ENCODE data around the gene THEMIS. TPM values are rescaled to one million over a fixed set of nuclear protein-coding genes. Genes with fewer than 3 reads are reported as not detected.
"Not testable (repeated sequence)": the region's sequence is repeated elsewhere in the genome, so short reads cannot be mapped to it uniquely, and the experiment has no call there.

Gene THEMIS
- total RNA-seq, 1 experiment from 2014 or later, result 0.07 TPM

DNA sequence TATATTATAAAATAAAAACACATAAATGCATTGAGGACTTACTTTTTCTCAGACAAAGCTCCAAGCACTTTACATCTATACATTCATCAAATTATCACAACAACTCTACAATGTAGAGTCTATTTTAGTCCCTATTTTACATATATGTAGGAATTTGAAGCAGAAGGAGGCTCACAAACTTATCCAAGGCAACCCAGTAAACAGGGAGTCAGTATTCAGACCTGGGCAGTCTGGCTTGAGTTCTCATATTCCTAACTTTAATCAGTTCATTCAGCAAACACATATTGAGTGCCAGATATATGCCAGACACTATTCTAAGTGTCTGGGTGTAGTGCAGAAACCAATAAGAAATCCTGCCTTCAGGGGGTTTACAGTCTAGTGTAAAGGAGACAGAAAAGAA lies 194.6 kb downstream of the THEMIS start:
- no peak for DNase-seq (ENCODE audit: low read depth)
- in situ Hi-C loops (cut with HindIII; ENCODE audit: low pct_unique_long_range_greater_than_20kb, low sequenced_read_pairs), result no loop called here

GRCh38 chr6:127695108-127695507 lies 205.8 kb downstream of the THEMIS start:
- no peak for DNase-seq (ENCODE audit: low read depth)
- in situ Hi-C loops (cut with HindIII; ENCODE audit: low pct_unique_long_range_greater_than_20kb, low sequenced_read_pairs), result no loop called here

DNA sequence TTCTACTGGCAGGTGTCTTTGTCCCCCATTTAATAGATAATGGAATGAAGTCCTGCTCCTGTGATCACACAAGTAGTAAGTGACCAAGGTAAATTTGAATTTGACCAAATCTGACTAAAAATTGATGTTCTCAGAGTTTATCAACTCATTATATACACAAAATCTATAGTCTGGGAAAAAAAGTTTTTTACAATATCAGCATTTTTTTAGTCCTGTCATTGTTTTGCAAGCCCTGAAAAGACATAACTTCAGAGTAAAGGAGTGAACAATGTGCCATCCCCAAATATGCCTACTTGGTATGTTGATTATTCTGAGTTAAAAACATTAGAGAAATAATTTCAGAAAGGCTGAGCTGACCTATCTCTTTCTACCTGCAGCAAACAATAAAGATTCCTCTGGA lies 209.7 kb downstream of the THEMIS start:
- in situ Hi-C loops (cut with HindIII; ENCODE audit: low pct_unique_long_range_greater_than_20kb, low sequenced_read_pairs), result no loop called here

DNA sequence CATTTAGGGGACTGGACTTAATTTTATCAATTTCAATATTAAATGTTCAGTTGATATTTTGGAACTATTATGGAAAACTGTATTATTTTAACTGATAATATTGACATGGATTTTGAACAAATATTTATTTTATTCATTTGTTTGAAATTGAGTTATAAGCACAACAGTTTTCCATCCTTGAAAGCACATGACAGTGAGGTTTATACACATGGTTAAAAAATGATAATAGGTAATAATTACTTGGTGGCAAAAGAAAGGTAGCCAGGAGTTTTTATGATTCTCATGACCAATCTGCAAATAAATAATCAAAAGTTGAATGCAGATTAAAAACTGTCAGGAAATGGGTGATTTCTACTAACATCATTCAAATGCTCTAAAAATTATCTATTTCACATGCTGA lies 210.3 kb downstream of the THEMIS start:
- in situ Hi-C loops (cut with HindIII; ENCODE audit: low pct_unique_long_range_greater_than_20kb, low sequenced_read_pairs), result no loop called here
- DNase-seq (ENCODE audit: low read depth), result no peak

More for the DNA sequence above, 209.7 kb downstream of the THEMIS start:
- no peak for DNase-seq (ENCODE audit: low read depth)

DNA sequence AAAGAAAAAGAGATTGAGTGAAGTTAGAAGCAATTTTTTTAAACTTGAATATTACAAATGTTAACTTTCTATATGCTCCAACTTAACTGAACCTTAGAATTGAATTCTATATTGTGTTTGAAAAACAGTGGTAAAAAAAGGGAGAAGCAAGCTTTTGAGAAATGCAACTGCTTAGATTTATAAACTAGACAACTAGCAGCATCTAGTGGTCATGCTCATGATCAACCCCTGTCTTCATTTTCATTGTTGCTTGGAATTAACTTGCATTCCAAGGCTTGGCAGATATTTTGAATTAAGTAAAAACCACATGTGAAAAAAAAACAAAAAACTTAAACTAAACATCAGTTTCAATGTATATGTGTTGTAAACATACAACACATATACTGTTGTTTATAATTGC lies 210.8 kb downstream of the THEMIS start:
- peak; percentile 25 for DNase-seq (ENCODE audit: low read depth)
- in situ Hi-C loops (cut with HindIII; ENCODE audit: low pct_unique_long_range_greater_than_20kb, low sequenced_read_pairs), result no loop called here

GRCh38 chr6:127687490-127687889 lies 213.4 kb downstream of the THEMIS start:
- in situ Hi-C loops (cut with HindIII; ENCODE audit: low pct_unique_long_range_greater_than_20kb, low sequenced_read_pairs); DNase-seq (ENCODE audit: low read depth): not testable (repeated sequence)

DNA sequence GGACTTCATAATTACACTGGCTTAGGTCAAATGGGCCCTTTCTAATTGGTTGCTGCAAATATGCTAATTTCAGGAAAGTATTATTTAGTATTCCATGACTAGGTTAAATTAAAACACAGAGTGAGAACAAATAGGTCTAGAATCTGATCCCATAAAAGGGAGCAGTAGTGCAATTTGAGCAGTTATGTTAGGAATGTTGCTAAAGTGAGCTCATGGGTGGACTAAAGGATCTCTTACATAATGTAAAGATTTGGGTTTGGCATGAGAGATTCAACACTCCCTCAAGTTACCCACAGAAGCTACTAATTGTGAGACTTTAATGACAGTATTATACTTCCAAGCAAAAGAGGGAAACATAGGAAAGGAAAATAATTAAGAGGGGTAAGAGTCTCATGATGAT lies 214.8 kb downstream of the THEMIS start:
- in situ Hi-C loops (cut with HindIII; ENCODE audit: low pct_unique_long_range_greater_than_20kb, low sequenced_read_pairs), result no loop called here
- no peak for DNase-seq (ENCODE audit: low read depth)

DNA sequence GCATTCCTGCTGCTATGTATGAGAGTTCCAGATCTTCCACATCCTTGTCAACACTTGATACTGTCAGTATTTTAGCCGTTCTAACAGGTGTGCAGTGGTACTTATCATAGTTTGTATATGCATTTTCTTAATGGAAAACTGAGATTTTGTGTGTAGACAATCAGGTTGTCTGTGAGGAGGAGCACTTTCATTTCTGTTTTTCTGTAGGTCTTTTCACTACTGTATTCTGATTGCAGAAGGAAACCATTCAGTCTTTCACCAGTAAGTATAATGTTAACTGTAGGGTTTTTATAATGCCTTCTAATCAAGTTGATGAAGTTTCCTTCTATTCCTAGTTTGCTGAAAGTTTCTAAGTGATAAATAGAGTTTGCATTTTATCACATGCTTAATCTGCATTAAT lies 216.4 kb downstream of the THEMIS start:
- no peak for DNase-seq (ENCODE audit: low read depth)
- in situ Hi-C loops (cut with HindIII; ENCODE audit: low pct_unique_long_range_greater_than_20kb, low sequenced_read_pairs), result no loop called here
